Peyer's patch (tissue), 4 donors: ENCODE data around the gene PYGO1.

Experiments used
- CTCF ChIP-seq, 6 experiments: fragments of 450-650 bp in 4 of 6; fragments of 200-600 bp in 2 of 6; sonication (generic) in 1 of 6; IDR thresholded peaks; one replicate each; pipeline ENCODE4 v1.5.1; 2017 to 2019; ENCODE audit warnings: antibody characterized with exemption in 6 of 6, mild to moderate bottlenecking in 3 of 6, moderate library complexity in 1 of 6
- POLR2A ChIP-seq, 2 donors: fragments of 450-650 bp; IDR thresholded peaks; one replicate each; pipeline ENCODE4 v1.5.1; 2017; ENCODE audit warnings: antibody characterized with exemption in 2 of 2, mild to moderate bottlenecking in 2 of 2, moderate library complexity in 2 of 2

- TF ChIP-seq CTCF (IDR thresholded peaks at IDR 0.05), result no peak
- no peak for TF ChIP-seq POLR2A (IDR thresholded peaks at IDR 0.05)
These were observed 59.3 kb downstream of the PYGO1 start for GRCh38 chr15:55528812-55529211.
